Lower lobe of right lung (tissue), 2 donors: ENCODE measurements around the gene C4BPB. TPM values are rescaled to one million over a fixed set of nuclear protein-coding genes. Genes with fewer than 3 reads are reported as not detected.

ENCODE experiments used
- ATAC-seq, 2 donors: fragments of 200-7000 bp; cut with Tn5 transposase; one replicate each; pipeline ENCODE4 v1.9.1; 2020 to 2022; ENCODE audit warnings: mild to moderate bottlenecking in 2 of 2, moderate library complexity in 2 of 2
- DNase-seq: peaks from one replicate; pipeline ENCODE4 v3.0.0-alpha.2; 2020
- H3K27ac ChIP-seq: fragments of 200-600 bp; one replicate; pipeline ENCODE4 v1.8.0; 2022
- H3K27me3 ChIP-seq: fragments of 200-600 bp; one replicate; pipeline ENCODE4 v1.8.0; 2022; ENCODE audit warnings: low read depth
- H3K36me3 ChIP-seq: fragments of 200-600 bp; one replicate; pipeline ENCODE4 v1.8.0; 2022; ENCODE audit warnings: mild to moderate bottlenecking
- H3K4me1 ChIP-seq: fragments of 200-600 bp; one replicate; pipeline ENCODE4 v1.8.0; 2022
- H3K4me3 ChIP-seq: fragments of 200-600 bp; one replicate; pipeline ENCODE4 v1.8.0; 2022; ENCODE audit warnings: mild to moderate bottlenecking
- H3K9me3 ChIP-seq: fragments of 200-600 bp; one replicate; pipeline ENCODE4 v1.8.0; 2022
- intact Hi-C: fragments of 100-400 bp; cut with DNase I; formaldehyde crosslinking; loops from one replicate; pipeline ENCODE4 v1.11.0; 2022
- total RNA-seq: library from RNA; stranded (reverse); fragmentation: NEBNext Ultra II Directional; extraction: Animal tissue kit (Norgen Biotek cat#: 25700); gene quantifications from one replicate; pipeline ENCODE4 v1.2.1, GENCODE V29; 2021
- TF ChIP-seq, protein P1 (sequence below): fragments of 200-600 bp; IDR thresholded peaks from one replicate; pipeline ENCODE4 v1.8.0; 2022; ENCODE audit warnings: antibody characterized with exemption, mild to moderate bottlenecking
- donor health status: DM: no; HTN: yes; CAD: no; lungs with severe emphysema.

The C4BPB gene
- total RNA-seq, 1 donor from 2014 or later, result 10.4 TPM

DNA sequence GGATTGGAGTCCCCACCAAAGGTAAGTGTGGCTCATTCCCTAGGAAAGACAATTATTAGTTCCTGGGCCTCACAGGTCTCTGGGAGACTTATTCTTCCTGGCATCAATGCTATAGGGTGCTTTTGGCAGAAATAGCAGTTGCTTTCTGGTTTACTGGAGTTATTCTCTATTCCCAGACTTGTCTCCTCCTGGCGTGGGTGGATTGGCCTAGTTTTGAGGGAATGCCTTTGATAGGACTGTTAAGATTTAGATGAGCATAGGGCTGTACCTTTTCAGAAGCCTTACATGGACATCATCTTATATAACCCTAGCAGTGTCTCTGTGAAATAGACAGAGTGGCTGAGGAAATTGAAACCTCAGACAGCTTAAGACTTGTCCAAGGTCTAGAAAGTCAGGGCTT lies 26.6 kb upstream of the C4BPB start:
- H3K9me3 ChIP-seq, result no peaks in the 10 kb centered on the region
- ATAC-seq (no peak), DNase-seq (no peak)
- TF ChIP-seq, protein P1, sequence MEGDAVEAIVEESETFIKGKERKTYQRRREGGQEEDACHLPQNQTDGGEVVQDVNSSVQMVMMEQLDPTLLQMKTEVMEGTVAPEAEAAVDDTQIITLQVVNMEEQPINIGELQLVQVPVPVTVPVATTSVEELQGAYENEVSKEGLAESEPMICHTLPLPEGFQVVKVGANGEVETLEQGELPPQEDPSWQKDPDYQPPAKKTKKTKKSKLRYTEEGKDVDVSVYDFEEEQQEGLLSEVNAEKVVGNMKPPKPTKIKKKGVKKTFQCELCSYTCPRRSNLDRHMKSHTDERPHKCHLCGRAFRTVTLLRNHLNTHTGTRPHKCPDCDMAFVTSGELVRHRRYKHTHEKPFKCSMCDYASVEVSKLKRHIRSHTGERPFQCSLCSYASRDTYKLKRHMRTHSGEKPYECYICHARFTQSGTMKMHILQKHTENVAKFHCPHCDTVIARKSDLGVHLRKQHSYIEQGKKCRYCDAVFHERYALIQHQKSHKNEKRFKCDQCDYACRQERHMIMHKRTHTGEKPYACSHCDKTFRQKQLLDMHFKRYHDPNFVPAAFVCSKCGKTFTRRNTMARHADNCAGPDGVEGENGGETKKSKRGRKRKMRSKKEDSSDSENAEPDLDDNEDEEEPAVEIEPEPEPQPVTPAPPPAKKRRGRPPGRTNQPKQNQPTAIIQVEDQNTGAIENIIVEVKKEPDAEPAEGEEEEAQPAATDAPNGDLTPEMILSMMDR, result no peak
- H3K36me3 ChIP-seq, result peaks cover 52% of the 10 kb centered on the region
- H3K27ac ChIP-seq, result no peak overlapping the region
- peaks cover 9% of the 10 kb centered on the region for H3K4me1 ChIP-seq
- H3K27me3 ChIP-seq, result no peaks in the 10 kb centered on the region
- H3K4me3 ChIP-seq, result no peak overlapping the region
- intact Hi-C loops, result no loop called here

DNA sequence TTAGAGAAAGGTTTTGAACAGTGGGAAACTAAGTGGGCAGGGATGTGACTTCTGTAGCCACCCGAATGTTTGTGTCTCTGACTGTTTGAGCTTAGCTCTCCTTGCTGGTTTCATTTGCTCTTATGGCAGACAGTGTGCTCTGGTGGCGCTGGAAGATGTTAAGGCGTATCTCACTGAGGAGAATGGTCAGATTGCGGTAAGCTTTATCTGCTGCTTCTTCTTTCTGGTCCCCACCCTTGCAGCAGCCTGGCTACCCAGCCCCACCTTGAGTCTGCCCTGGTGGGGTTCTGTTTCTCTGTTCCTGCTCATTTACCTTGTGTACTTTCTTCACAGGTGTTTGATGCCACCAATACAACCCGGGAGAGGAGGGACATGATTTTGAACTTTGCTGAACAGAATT lies 25.6 kb upstream of the C4BPB start:
- no peak for DNase-seq
- Histone ChIP-seq H3K9me3 (no peaks in the 10 kb centered on the region), H3K4me3 (no peak overlapping the region), H3K36me3 (peaks cover 60% of the 10 kb centered on the region), H3K27ac (no peak overlapping the region), H3K27me3 (no peaks in the 10 kb centered on the region), H3K4me1 (peaks cover 9% of the 10 kb centered on the region)
- ATAC-seq, result no peak
- intact Hi-C loops, result no loop called here
- TF ChIP-seq, protein P1, result no peak

DNA sequence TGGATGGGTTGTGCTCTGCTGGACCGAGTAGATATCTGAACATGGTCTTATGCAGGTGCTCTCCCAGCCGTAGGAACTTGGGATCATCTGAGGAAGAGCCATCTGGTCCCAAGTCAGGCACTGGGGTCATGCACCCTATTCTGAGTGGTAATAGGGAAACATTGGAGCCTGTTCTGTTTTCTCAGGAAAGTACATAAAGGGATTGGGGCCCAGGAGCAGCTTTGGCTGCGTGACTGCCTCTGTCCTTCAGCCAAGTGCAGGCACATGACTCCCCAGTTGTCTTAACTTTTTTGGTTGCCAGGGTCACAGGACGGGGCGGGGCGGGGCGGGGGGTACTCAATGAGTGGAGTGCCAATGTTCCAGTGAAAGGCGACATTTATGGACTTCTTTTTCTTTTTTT lies 24.1 kb upstream of the C4BPB start:
- ATAC-seq, result peak; percentile 93 to 95
- peaks cover 76% of the 10 kb centered on the region for H3K36me3 ChIP-seq

DNA sequence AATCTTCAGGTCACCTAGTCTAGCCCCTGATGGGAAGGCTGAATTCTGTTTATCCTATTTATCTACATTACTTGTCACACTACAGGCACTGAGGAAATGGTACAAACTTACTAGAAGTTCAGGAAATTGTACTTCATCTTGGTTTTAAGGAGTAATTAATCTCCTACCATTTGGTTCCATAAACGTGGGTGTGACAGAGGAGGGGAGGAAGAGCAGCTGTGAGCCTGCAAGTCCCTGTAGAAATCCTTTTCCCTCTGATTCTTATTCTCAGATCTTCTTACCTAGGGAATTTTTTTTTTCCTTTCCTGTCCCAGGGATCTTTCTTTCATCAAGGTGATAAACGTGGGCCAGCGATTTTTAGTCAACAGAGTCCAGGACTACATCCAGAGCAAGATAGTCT lies 21.5 kb upstream of the C4BPB start:
- H3K4me3 ChIP-seq, result no peak overlapping the region
- H3K27ac ChIP-seq, result no peak overlapping the region
- no peaks in the 10 kb centered on the region for H3K9me3 ChIP-seq
- intact Hi-C loops, result no loop called here
- H3K36me3 ChIP-seq, result peaks cover 86% of the 10 kb centered on the region
- H3K4me1 ChIP-seq, result no peaks in the 10 kb centered on the region
- ATAC-seq (no peak), DNase-seq (no peak)
- TF ChIP-seq, protein P1, result no peak
- H3K27me3 ChIP-seq, result no peaks in the 10 kb centered on the region

More for the DNA sequence above, 24.1 kb upstream of the C4BPB start:
- peak; percentile 77 for DNase-seq
- Histone ChIP-seq H3K4me3 (no peak overlapping the region), H3K9me3 (no peaks in the 10 kb centered on the region), H3K4me1 (peaks cover 4% of the 10 kb centered on the region), H3K27ac (peak overlapping the region; percentile 56), H3K27me3 (no peaks in the 10 kb centered on the region)
- TF ChIP-seq, protein P1, result no peak
- intact Hi-C loops, result no loop called here

DNA sequence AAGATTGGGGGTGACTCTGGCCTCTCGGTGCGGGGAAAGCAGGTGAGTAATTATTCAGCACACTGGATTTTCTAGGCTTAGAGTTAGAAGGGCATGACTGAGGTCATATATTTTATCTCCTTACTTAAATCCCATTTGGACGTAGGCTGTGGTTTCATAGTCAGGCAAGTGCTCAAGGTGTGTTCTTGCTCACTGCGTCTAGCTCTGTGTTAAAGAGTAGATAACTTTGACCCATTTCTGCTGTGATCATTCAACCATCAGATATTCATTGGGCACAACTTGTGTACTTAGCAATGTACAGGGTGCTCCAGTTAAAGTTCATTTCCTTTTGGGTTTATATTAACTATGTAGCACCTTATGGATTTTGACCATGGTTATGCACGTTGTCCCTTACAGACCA lies 21.0 kb upstream of the C4BPB start:
- peaks cover 86% of the 10 kb centered on the region for H3K36me3 ChIP-seq
- no peak overlapping the region for H3K4me3 ChIP-seq
- H3K27me3 ChIP-seq, result no peaks in the 10 kb centered on the region
- intact Hi-C loops, result no loop called here
- ATAC-seq, result no peak
- no peaks in the 10 kb centered on the region for H3K4me1 ChIP-seq
- DNase-seq, result no peak
- TF ChIP-seq, protein P1, result no peak
- no peak overlapping the region for H3K27ac ChIP-seq
- no peaks in the 10 kb centered on the region for H3K9me3 ChIP-seq

DNA sequence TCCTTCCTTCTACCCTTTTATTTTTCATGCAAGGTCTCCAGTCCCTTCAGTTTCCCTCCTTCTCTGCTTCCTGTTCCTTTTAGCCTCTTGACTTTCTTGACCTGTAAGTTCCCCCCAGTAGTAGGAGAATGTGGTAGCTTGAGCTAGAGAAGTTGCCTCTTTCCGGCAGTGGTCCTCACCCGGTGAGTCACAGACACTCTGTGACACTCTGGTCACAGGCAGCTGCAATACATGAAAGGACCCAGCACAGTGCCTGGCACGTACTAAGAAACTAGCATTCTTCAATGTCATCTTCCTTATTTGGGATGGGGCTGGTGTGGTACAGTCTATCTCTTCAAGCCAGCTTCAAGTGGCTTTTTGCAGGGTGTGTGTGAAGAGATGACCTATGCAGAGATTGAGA lies 19.6 kb upstream of the C4BPB start:
- DNase-seq (no peak), ATAC-seq (peak in 1 of 2 donors; percentile 29)
- Histone ChIP-seq H3K27ac (no peak overlapping the region), H3K36me3 (peaks cover 83% of the 10 kb centered on the region), H3K4me1 (no peaks in the 10 kb centered on the region), H3K4me3 (no peak overlapping the region), H3K27me3 (no peaks in the 10 kb centered on the region), H3K9me3 (no peaks in the 10 kb centered on the region)
- intact Hi-C loops, result no loop called here
- TF ChIP-seq, protein P1, result no peak
